CD4-positive, alpha-beta T cell treated with Interleukin-1 beta for 1 hour (primary cell): ENCODE measurements around the gene IKZF3.
"Not testable (repeated sequence)": the region's sequence is repeated elsewhere in the genome, so short reads cannot be mapped to it uniquely, and the experiment has no call there.

Source experiments
- DNase-seq, 2 donors: peaks; one replicate each; pipeline ENCODE4 v3.0.0-alpha.2; 2020 to 2022

IKZF3 gene

GRCh38 chr17:39754958-39755553 lies 109.1 kb downstream of the IKZF3 start:
- no peak for DNase-seq

GRCh38 chr17:39754161-39754957 lies 109.8 kb downstream of the IKZF3 start:
- peak; percentile 98 to 99 for DNase-seq

- peak; percentile 79 to 83 for DNase-seq
Measured at GRCh38 chr17:39753514-39754160, 110.5 kb downstream of the IKZF3 start.

- no peak for DNase-seq
Measured at GRCh38 chr17:39752241-39752881, 111.8 kb downstream of the IKZF3 start.

- DNase-seq: no peak
Measured at GRCh38 chr17:39751637-39752036, 112.5 kb downstream of the IKZF3 start.

- no peak for DNase-seq
Measured at GRCh38 chr17:39751016-39751543, 113.0 kb downstream of the IKZF3 start.

- DNase-seq: no peak
Measured at GRCh38 chr17:39750131-39751015, 113.7 kb downstream of the IKZF3 start.

GRCh38 chr17:39748444-39749034 lies 115.6 kb downstream of the IKZF3 start:
- not testable (repeated sequence) for DNase-seq

- DNase-seq: no peak
Measured at GRCh38 chr17:39747745-39748144, 116.4 kb downstream of the IKZF3 start.

GRCh38 chr17:39746145-39746461 lies 118.0 kb downstream of the IKZF3 start:
- DNase-seq: no peak

- no peak for DNase-seq
Measured at GRCh38 chr17:39745335-39746144, 118.6 kb downstream of the IKZF3 start.

- no peak for DNase-seq
Measured at GRCh38 chr17:39744836-39745215, 119.3 kb downstream of the IKZF3 start.

GRCh38 chr17:39744075-39744835 lies 119.9 kb downstream of the IKZF3 start:
- DNase-seq: no peak

- no peak for DNase-seq
Measured at GRCh38 chr17:39742856-39743436, 121.2 kb downstream of the IKZF3 start.

- DNase-seq: no peak
Measured at GRCh38 chr17:39742126-39742855, 121.8 kb downstream of the IKZF3 start.

- DNase-seq: no peak
Measured at GRCh38 chr17:39740357-39741111, 123.6 kb downstream of the IKZF3 start.

- no peak for DNase-seq
Measured at GRCh38 chr17:39739885-39740356, 124.2 kb downstream of the IKZF3 start.
